ENCODE results near the gene TDP2.

TDP2 gene

GRCh38 chr6:24619661-24620060, 47.0 kb downstream of the TDP2 start:
- Histone ChIP-seq H3K27ac (ENCODE audit: insufficient read depth in 1 of 2, low read depth in 1 of 2, low read length in 2 of 2, poor library complexity in 1 of 2, severe bottlenecking in 2 of 2) (no peak overlapping the region), H3K9me3 (ENCODE audit: control extremely low read depth in 1 of 5, control insufficient read depth in 4 of 5, insufficient read depth in 2 of 5, low read depth in 1 of 5, low read length in 4 of 5) (no peaks in the 10 kb centered on the region), H3K4me3 (ENCODE audit: control insufficient read depth in 1 of 7, extremely low read depth in 1 of 7, insufficient read depth in 4 of 7, low read depth in 2 of 7, low read length in 6 of 7) (no peak overlapping the region), H3K36me3 (ENCODE audit: control insufficient read depth in 4 of 4, insufficient read depth in 4 of 4, low read length in 3 of 4) (no peaks in the 10 kb centered on the region), H3K27me3 (replicated peaks in 2 of 5; ENCODE audit: control insufficient read depth in 4 of 5, insufficient read depth in 5 of 5, low read length in 4 of 5) (peaks cover 0 to 1% (median 0%) of the 10 kb centered on the region in 5 experiments), H3K4me1 (ENCODE audit: control extremely low read depth in 1 of 4, control insufficient read depth in 4 of 4, insufficient read depth in 4 of 4, low read length in 3 of 4) (no peaks in the 10 kb centered on the region)
- DNase-seq = no peak
- ChIA-PET POLR2A (no interaction called here), CTCF (no interaction called here)
- 100% methylated on average over 2 of the region's 5 CpGs for WGBS (ENCODE audit: insufficient coverage)

DNA sequence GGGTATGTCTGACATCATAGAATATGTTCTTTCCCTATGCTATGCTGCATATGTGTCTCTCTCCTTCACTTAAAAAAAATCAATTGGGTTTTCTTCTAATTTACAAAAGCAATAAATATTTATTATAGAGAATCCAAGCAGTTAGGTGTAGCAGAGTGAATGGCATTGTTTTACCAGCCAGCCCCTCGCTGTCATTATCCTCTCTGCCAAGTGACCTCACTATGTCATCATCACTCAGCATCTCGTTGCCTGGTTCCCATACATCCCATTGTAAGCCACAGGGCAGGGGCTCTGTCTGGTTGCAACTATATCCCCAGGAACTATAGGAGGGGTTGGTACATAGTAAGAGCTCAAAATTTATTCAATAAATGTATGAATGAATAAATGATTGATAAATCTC, 52.1 kb downstream of the TDP2 start:
- peaks cover 0 to 8% (median 0%) of the 10 kb centered on the region in 5 experiments for H3K27me3 ChIP-seq (replicated peaks in 2 of 5; ENCODE audit: control insufficient read depth in 4 of 5, insufficient read depth in 5 of 5, low read length in 4 of 5)

DNA sequence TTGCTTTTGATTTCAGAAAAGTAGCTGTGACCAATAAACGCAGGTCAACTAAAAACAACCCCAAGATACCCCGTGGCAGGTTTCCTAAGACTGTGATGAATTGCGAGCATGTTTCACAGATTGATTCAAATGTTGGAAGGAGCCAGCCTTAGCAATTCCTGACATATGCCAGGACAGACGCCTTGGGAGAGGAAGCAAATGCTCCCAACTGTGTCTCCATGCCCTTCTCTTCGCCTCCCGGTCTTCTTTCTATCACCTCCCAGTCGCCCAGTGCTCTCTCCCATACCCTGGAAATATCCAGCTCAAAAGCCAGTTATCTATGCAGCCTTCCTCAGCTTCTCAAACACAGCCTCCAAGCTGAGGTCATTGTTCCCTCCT, 52.7 kb downstream of the TDP2 start:
- WGBS (ENCODE audit: insufficient coverage) = 90% methylated on average over 7 of the region's 7 CpGs
- Histone ChIP-seq H3K9me3 (ENCODE audit: control extremely low read depth in 1 of 5, control insufficient read depth in 4 of 5, insufficient read depth in 2 of 5, low read depth in 1 of 5, low read length in 4 of 5) (no peaks in the 10 kb centered on the region), H3K27ac (ENCODE audit: insufficient read depth in 1 of 2, low read depth in 1 of 2, low read length in 2 of 2, poor library complexity in 1 of 2, severe bottlenecking in 2 of 2) (no peak overlapping the region), H3K4me3 (ENCODE audit: control insufficient read depth in 1 of 7, extremely low read depth in 1 of 7, insufficient read depth in 4 of 7, low read depth in 2 of 7, low read length in 6 of 7) (no peak overlapping the region), H3K4me1 (ENCODE audit: control extremely low read depth in 1 of 4, control insufficient read depth in 4 of 4, insufficient read depth in 4 of 4, low read length in 3 of 4) (no peaks in the 10 kb centered on the region), H3K36me3 (ENCODE audit: control insufficient read depth in 4 of 4, insufficient read depth in 4 of 4, low read length in 3 of 4) (no peaks in the 10 kb centered on the region), H3K27me3 (replicated peaks in 2 of 5; ENCODE audit: control insufficient read depth in 4 of 5, insufficient read depth in 5 of 5, low read length in 4 of 5) (peaks cover 0 to 8% (median 0%) of the 10 kb centered on the region in 5 experiments)
- POLR2A ChIA-PET = no interaction called here
- DNase-seq = no peak
- CTCF ChIA-PET = interaction anchor here (0.6 to 0.8 kb wide), 2 partner anchors 81 to 99 kb away, joined by 3 read pairs; no protein-coding TSS in a partner anchor

More for the DNA sequence above, 52.1 kb downstream of the TDP2 start:
- no peak for DNase-seq
- no peak overlapping the region for H3K27ac ChIP-seq (ENCODE audit: insufficient read depth in 1 of 2, low read depth in 1 of 2, low read length in 2 of 2, poor library complexity in 1 of 2, severe bottlenecking in 2 of 2)
- H3K4me3 ChIP-seq (ENCODE audit: control insufficient read depth in 1 of 7, extremely low read depth in 1 of 7, insufficient read depth in 4 of 7, low read depth in 2 of 7, low read length in 6 of 7) = no peak overlapping the region
- POLR2A ChIA-PET = no interaction called here
- H3K4me1 ChIP-seq (ENCODE audit: control extremely low read depth in 1 of 4, control insufficient read depth in 4 of 4, insufficient read depth in 4 of 4, low read length in 3 of 4) = no peaks in the 10 kb centered on the region
- no peaks in the 10 kb centered on the region for H3K36me3 ChIP-seq (ENCODE audit: control insufficient read depth in 4 of 4, insufficient read depth in 4 of 4, low read length in 3 of 4)
- no CpG with 5 or more reads among the region's 2 CpGs for WGBS (ENCODE audit: insufficient coverage)
- CTCF ChIA-PET = interaction anchor here (0.8 kb wide), 1 partner anchor 80 kb away, joined by 3 read pairs; no protein-coding TSS in a partner anchor
- no peaks in the 10 kb centered on the region for H3K9me3 ChIP-seq (ENCODE audit: control extremely low read depth in 1 of 5, control insufficient read depth in 4 of 5, insufficient read depth in 2 of 5, low read depth in 1 of 5, low read length in 4 of 5)

- POLR2A ChIA-PET = no interaction called here
- Histone ChIP-seq H3K36me3 (ENCODE audit: control insufficient read depth in 4 of 4, insufficient read depth in 4 of 4, low read length in 3 of 4) (no peaks in the 10 kb centered on the region), H3K9me3 (ENCODE audit: control extremely low read depth in 1 of 5, control insufficient read depth in 4 of 5, insufficient read depth in 2 of 5, low read depth in 1 of 5, low read length in 4 of 5) (no peaks in the 10 kb centered on the region), H3K27me3 (replicated peaks in 2 of 5; ENCODE audit: control insufficient read depth in 4 of 5, insufficient read depth in 5 of 5, low read length in 4 of 5) (peaks cover 0 to 8% (median 0%) of the 10 kb centered on the region in 5 experiments), H3K4me1 (ENCODE audit: control extremely low read depth in 1 of 4, control insufficient read depth in 4 of 4, insufficient read depth in 4 of 4, low read length in 3 of 4) (no peaks in the 10 kb centered on the region), H3K27ac (ENCODE audit: insufficient read depth in 1 of 2, low read depth in 1 of 2, low read length in 2 of 2, poor library complexity in 1 of 2, severe bottlenecking in 2 of 2) (no peak overlapping the region), H3K4me3 (ENCODE audit: control insufficient read depth in 1 of 7, extremely low read depth in 1 of 7, insufficient read depth in 4 of 7, low read depth in 2 of 7, low read length in 6 of 7) (no peak overlapping the region)
- DNase-seq = no peak
- CTCF ChIA-PET = interaction anchor here (0.6 to 0.8 kb wide), 2 partner anchors 28 to 99 kb away, joined by 3 read pairs; no protein-coding TSS in a partner anchor
- WGBS (ENCODE audit: insufficient coverage) = 100% methylated on average over 1 of the region's 2 CpGs
Measured at GRCh38 chr6:24613361-24614042, 53.2 kb downstream of the TDP2 start.

GRCh38 chr6:24610672-24611071, 56.0 kb downstream of the TDP2 start:
- Histone ChIP-seq H3K27ac (ENCODE audit: insufficient read depth in 1 of 2, low read depth in 1 of 2, low read length in 2 of 2, poor library complexity in 1 of 2, severe bottlenecking in 2 of 2) (no peak overlapping the region), H3K36me3 (ENCODE audit: control insufficient read depth in 4 of 4, insufficient read depth in 4 of 4, low read length in 3 of 4) (no peaks in the 10 kb centered on the region), H3K4me1 (ENCODE audit: control extremely low read depth in 1 of 4, control insufficient read depth in 4 of 4, insufficient read depth in 4 of 4, low read length in 3 of 4) (no peaks in the 10 kb centered on the region), H3K4me3 (ENCODE audit: control insufficient read depth in 1 of 7, extremely low read depth in 1 of 7, insufficient read depth in 4 of 7, low read depth in 2 of 7, low read length in 6 of 7) (no peak overlapping the region), H3K27me3 (replicated peaks in 2 of 5; ENCODE audit: control insufficient read depth in 4 of 5, insufficient read depth in 5 of 5, low read length in 4 of 5) (peaks cover 0 to 8% (median 0%) of the 10 kb centered on the region in 5 experiments), H3K9me3 (ENCODE audit: control extremely low read depth in 1 of 5, control insufficient read depth in 4 of 5, insufficient read depth in 2 of 5, low read depth in 1 of 5, low read length in 4 of 5) (no peaks in the 10 kb centered on the region)
- ChIA-PET CTCF (no interaction called here), POLR2A (no interaction called here)
- WGBS (ENCODE audit: insufficient coverage) = no CpG with 5 or more reads among the region's 4 CpGs
- DNase-seq = no peak

GRCh38 chr6:24607310-24608105, 59.2 kb downstream of the TDP2 start:
- no CpG with 5 or more reads among the region's 5 CpGs for WGBS (ENCODE audit: insufficient coverage)
- DNase-seq = no peak
- POLR2A ChIA-PET = no interaction called here
- H3K4me3 ChIP-seq (ENCODE audit: control insufficient read depth in 1 of 7, extremely low read depth in 1 of 7, insufficient read depth in 4 of 7, low read depth in 2 of 7, low read length in 6 of 7) = no peak overlapping the region
- CTCF ChIA-PET = interaction anchor here (1.2 kb wide), 1 partner anchor 10 kb away, joined by 3 read pairs; no protein-coding TSS in a partner anchor
- no peaks in the 10 kb centered on the region for H3K9me3 ChIP-seq (ENCODE audit: control extremely low read depth in 1 of 5, control insufficient read depth in 4 of 5, insufficient read depth in 2 of 5, low read depth in 1 of 5, low read length in 4 of 5)
- no peak overlapping the region for H3K27ac ChIP-seq (ENCODE audit: insufficient read depth in 1 of 2, low read depth in 1 of 2, low read length in 2 of 2, poor library complexity in 1 of 2, severe bottlenecking in 2 of 2)
- no peaks in the 10 kb centered on the region for H3K27me3 ChIP-seq (replicated peaks in 2 of 5; ENCODE audit: control insufficient read depth in 4 of 5, insufficient read depth in 5 of 5, low read length in 4 of 5)
- H3K36me3 ChIP-seq (ENCODE audit: control insufficient read depth in 4 of 4, insufficient read depth in 4 of 4, low read length in 3 of 4) = no peaks in the 10 kb centered on the region
- H3K4me1 ChIP-seq (ENCODE audit: control extremely low read depth in 1 of 4, control insufficient read depth in 4 of 4, insufficient read depth in 4 of 4, low read length in 3 of 4) = no peaks in the 10 kb centered on the region

Data from common myeloid progenitor, CD34-positive (primary cell).